Small intestine (tissue), 7 donors: ENCODE data around the gene RALGPS2. TPM values are rescaled to one million over a fixed set of nuclear protein-coding genes. Genes with fewer than 3 reads are reported as not detected.

Experiments
- DNase-seq, 2 donors: peaks; one replicate each; pipeline versions ENCODE4 v3.0.0 to v3.0.0-alpha.2; 2013
- FAIRE-seq: peaks from 2 replicates; lab custom pipeline; 2012; peaks lifted over from hg19 to GRCh38; lab: Jason Lieb, UNC
- H3K27ac ChIP-seq, 3 donors: one replicate each; pipeline ENCODE4 v1.5.1; 2013; ENCODE audit warnings: low read length in 2 of 3, mild to moderate bottlenecking in 2 of 3, control low read depth in 1 of 3, inconsistent platforms in 1 of 3, low read depth in 1 of 3, moderate library complexity in 1 of 3
- H3K27me3 ChIP-seq, 3 donors: one replicate each; pipeline ENCODE4 v1.6.1; 2013; ENCODE audit warnings: low read length in 3 of 3, inconsistent platforms in 1 of 3; ENCODE audit not compliant: control insufficient read depth in 3 of 3, insufficient read depth in 3 of 3
- H3K36me3 ChIP-seq, 3 donors: one replicate each; pipeline ENCODE4 v1.6.1; 2013; ENCODE audit warnings: low read length in 3 of 3, inconsistent platforms in 1 of 3, low read depth in 1 of 3, mild to moderate bottlenecking in 1 of 3, moderate library complexity in 1 of 3; ENCODE audit not compliant: control insufficient read depth in 3 of 3, insufficient read depth in 2 of 3
- H3K4me1 ChIP-seq, 3 donors: one replicate each; pipeline ENCODE4 v1.6.1; 2013; ENCODE audit warnings: low read length in 2 of 3, inconsistent platforms in 1 of 3, low read depth in 1 of 3, mild to moderate bottlenecking in 1 of 3, moderate library complexity in 1 of 3; ENCODE audit not compliant: control insufficient read depth in 3 of 3, insufficient read depth in 2 of 3
- H3K4me3 ChIP-seq, 3 donors: one replicate each; pipeline ENCODE4 v1.5.1; 2013; ENCODE audit warnings: low read length in 3 of 3, control low read depth in 1 of 3, inconsistent platforms in 1 of 3, low read depth in 1 of 3, mild to moderate bottlenecking in 1 of 3, moderate library complexity in 1 of 3
- H3K9me3 ChIP-seq, 2 donors: one replicate each; pipeline ENCODE4 v1.6.1; 2013; ENCODE audit warnings: low read depth in 1 of 2, low read length in 1 of 2; ENCODE audit not compliant: control insufficient read depth in 2 of 2, insufficient read depth in 1 of 2
- WGBS, 3 donors: extraction: QIAGEN DNeasy Blood & Tissue Kit; methylation state at CpG; one replicate each; pipeline ENCODE4 v1.1.7; 2013; 5-methylcytosine and 5-hydroxymethylcytosine counted together
- polyA plus RNA-seq, 4 donors: library from polyadenylated mRNA; stranded (reverse) in 3 of 4; unstranded in 1 of 4; fragments of 200-250 nt in 3 of 4; fragments of 120-200 nt in 1 of 4; gene quantifications; one replicate each; pipeline versions ENCODE4 v1.2.1 to v1.2.3, GENCODE V29; 2013
- donor health status: healthy with polysubstance abuse.
- donor health status: control.
- donor health status: control.
- donor health status: Bipolar disorder and iron deficiency.
- donor health status: healthy.

Gene RALGPS2
- polyA plus RNA-seq, 4 donors: 5.2 to 27.1 (median 6.8) TPM

- Histone ChIP-seq H3K4me1 (no peaks in the 10 kb centered on the region), H3K4me3 (no peak overlapping the region), H3K27me3 (no peaks in the 10 kb centered on the region), H3K27ac (no peak overlapping the region), H3K9me3 (no peaks in the 10 kb centered on the region), H3K36me3 (peaks cover 0 to 4% (median 0%) of the 10 kb centered on the region in 3 donors)
- DNase-seq (no peak), FAIRE-seq (no peak)
- 76 to 89% (median 82%) methylated on average over 1 of the region's 1 CpG for WGBS, 3 donors
These were observed 183.3 kb downstream of the RALGPS2 start for GRCh38 chr1:178908358-178908757.

DNA sequence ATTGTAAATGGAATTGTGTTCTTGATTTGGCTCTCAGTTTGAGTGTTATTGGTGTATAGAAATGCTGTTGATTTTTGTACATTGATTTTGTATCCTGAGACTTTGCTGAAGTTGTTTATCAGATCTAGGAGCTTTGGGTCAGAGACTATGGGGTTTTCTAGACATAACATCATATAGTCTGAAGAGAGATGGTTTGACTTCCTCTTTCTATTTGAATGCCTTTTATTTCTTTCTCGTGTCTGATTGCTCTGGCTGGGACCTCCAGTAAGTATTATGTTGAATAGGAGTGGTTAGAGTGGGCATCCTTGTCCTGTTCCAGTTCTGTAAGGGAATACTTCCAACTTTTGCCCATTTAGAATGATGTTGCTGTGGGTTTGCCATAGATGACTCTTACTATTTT, 185.0 kb downstream of the RALGPS2 start:
- FAIRE-seq (no peak), DNase-seq (no peak)
- H3K4me3 ChIP-seq: no peak overlapping the region
- 70 to 96% (median 87%) methylated on average over 1 of the region's 1 CpG for WGBS, 3 donors
- peaks cover 0 to 14% (median 0%) of the 10 kb centered on the region in 3 donors for H3K36me3 ChIP-seq
- H3K9me3 ChIP-seq: no peaks in the 10 kb centered on the region
- no peaks in the 10 kb centered on the region for H3K4me1 ChIP-seq
- no peaks in the 10 kb centered on the region for H3K27me3 ChIP-seq
- H3K27ac ChIP-seq: no peak overlapping the region

- no peaks in the 10 kb centered on the region for H3K9me3 ChIP-seq
- FAIRE-seq: no peak
- no peak for DNase-seq
- H3K36me3 ChIP-seq: peaks cover 0 to 15% (median 3%) of the 10 kb centered on the region in 3 donors
- H3K4me3 ChIP-seq: no peak overlapping the region
- 94 to 96% (median 95%) methylated on average over 2 of the region's 2 CpGs for WGBS, 3 donors
- no peaks in the 10 kb centered on the region for H3K27me3 ChIP-seq
- no peak overlapping the region for H3K27ac ChIP-seq
- H3K4me1 ChIP-seq: peaks cover 0 to 3% (median 0%) of the 10 kb centered on the region in 3 donors
These were observed 187.6 kb downstream of the RALGPS2 start for GRCh38 chr1:178912597-178912996.

- Histone ChIP-seq H3K4me3 (no peak overlapping the region), H3K27me3 (no peaks in the 10 kb centered on the region), H3K27ac (no peak overlapping the region), H3K36me3 (peaks cover 0 to 15% (median 3%) of the 10 kb centered on the region in 3 donors), H3K9me3 (no peaks in the 10 kb centered on the region), H3K4me1 (peaks cover 0 to 3% (median 0%) of the 10 kb centered on the region in 3 donors)
- WGBS, 3 donors: 73 to 81% (median 79%) methylated on average over 5 of the region's 5 CpGs
- DNase-seq (peak in 1 of 2 donors; percentile 10), FAIRE-seq (no peak)
These were observed 191.6 kb downstream of the RALGPS2 start for GRCh38 chr1:178916448-178917174.

DNA sequence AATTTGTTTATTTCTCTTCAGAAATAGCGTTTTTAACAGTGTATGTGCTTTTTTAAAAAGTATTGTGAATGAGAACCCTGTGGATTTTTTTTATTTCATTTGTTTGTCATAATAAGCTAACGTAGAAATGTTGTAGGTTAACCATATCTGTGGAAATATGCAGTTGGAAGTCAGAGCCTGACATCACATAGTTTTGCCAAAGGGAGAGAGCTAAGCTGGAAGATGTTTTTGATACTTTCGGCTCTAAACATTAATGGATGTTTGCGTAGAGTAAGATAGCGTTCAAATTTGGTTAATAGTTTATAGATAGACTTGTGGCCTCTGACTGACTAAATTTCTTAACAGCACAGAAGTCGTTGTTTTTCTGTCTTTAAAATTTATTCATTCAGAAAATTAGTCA, 193.3 kb downstream of the RALGPS2 start:
- DNase-seq (no peak), FAIRE-seq (no peak)
- H3K36me3 ChIP-seq: peaks cover 0 to 15% (median 3%) of the 10 kb centered on the region in 3 donors
- peaks cover 0 to 3% (median 0%) of the 10 kb centered on the region in 3 donors for H3K4me1 ChIP-seq
- no peaks in the 10 kb centered on the region for H3K9me3 ChIP-seq
- H3K4me3 ChIP-seq: no peak overlapping the region
- H3K27ac ChIP-seq: no peak overlapping the region
- WGBS, 3 donors: 76 to 90% (median 78%) methylated on average over 6 of the region's 6 CpGs
- no peaks in the 10 kb centered on the region for H3K27me3 ChIP-seq

- 72 to 91% (median 76%) methylated on average over 2 of the region's 2 CpGs for WGBS, 3 donors
- no peak for DNase-seq
- H3K4me3 ChIP-seq: no peak overlapping the region
- H3K9me3 ChIP-seq: no peaks in the 10 kb centered on the region
- H3K36me3 ChIP-seq: peaks cover 0 to 11% (median 3%) of the 10 kb centered on the region in 3 donors
- FAIRE-seq: no peak
- peaks cover 0 to 3% (median 0%) of the 10 kb centered on the region in 3 donors for H3K4me1 ChIP-seq
- no peaks in the 10 kb centered on the region for H3K27me3 ChIP-seq
- no peak overlapping the region for H3K27ac ChIP-seq
These were observed 193.9 kb downstream of the RALGPS2 start for GRCh38 chr1:178918955-178919354.

DNA sequence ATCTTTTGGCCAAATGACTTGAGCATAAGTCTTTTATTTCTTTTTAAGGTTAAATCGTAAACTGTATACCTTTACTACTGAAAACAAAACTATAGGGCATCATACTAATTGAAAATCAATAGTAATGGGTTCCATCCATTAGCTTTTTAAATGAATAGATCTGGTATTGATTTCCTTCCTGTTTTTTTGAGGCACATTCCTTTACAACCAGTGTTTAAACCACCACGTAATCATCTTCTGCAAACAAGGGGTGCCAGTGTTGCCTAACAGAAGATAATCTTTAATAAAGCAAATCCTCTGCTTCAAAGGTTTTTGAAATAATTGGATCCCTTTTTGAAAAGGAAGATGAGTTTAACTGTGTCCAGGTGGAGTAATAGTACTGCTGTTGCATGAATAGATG, 194.5 kb downstream of the RALGPS2 start:
- Histone ChIP-seq H3K9me3 (no peaks in the 10 kb centered on the region), H3K4me3 (no peak overlapping the region), H3K4me1 (peaks cover 0 to 3% (median 0%) of the 10 kb centered on the region in 3 donors), H3K27ac (no peak overlapping the region), H3K27me3 (no peaks in the 10 kb centered on the region), H3K36me3 (peaks cover 0 to 5% (median 3%) of the 10 kb centered on the region in 3 donors)
- 85 to 87% (median 86%) methylated on average over 2 of the region's 2 CpGs for WGBS, 3 donors
- FAIRE-seq (no peak), DNase-seq (no peak)

DNA sequence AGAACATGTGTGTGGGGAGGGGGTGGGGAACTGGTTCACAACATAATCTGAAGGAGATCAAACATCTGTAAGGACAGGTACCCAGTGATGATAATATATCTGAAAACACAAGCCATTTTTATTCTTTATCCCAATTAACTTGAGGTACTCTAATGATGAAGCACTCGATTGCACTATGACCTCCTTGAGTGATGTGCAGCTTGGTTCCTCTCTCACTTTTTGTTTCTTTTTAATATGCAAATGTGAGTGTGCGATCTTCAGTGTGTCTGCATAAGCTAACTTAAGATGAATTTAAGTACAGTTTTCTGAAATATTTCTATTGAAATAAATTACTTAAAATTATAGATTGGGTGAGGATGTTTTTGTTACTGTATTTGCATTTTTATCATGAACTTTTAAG, 196.5 kb downstream of the RALGPS2 start:
- 86 to 93% (median 89%) methylated on average over 2 of the region's 2 CpGs for WGBS, 3 donors
- Histone ChIP-seq H3K27ac (no peak overlapping the region), H3K36me3 (no peaks in the 10 kb centered on the region), H3K4me3 (no peak overlapping the region), H3K4me1 (no peaks in the 10 kb centered on the region), H3K9me3 (no peaks in the 10 kb centered on the region), H3K27me3 (no peaks in the 10 kb centered on the region)
- DNase-seq: no peak
- FAIRE-seq: no peak
